ENCODE data around the gene PLCH1. TPM values are rescaled to one million over a fixed set of nuclear protein-coding genes. Genes with fewer than 3 reads are reported as not detected.

Gene PLCH1
- total and polyA plus RNA-seq, 2 donors (not counting 1 experiment from before 2014, with no cell fraction given), result under 0.01 to 0.03 TPM

- TF ChIP-seq EZH2 (IDR thresholded peaks at IDR 0.05; ENCODE audit: low read length, missing control alignments) (no peak), CTCF (conservative IDR thresholded peaks at IDR 0.05 in 1 of 2, IDR thresholded peaks at IDR 0.05 in 1 of 2; ENCODE audit: low read depth in 1 of 2, low read length in 2 of 2) (no peak)
- no peak overlapping the region for H3K4me2 ChIP-seq (ENCODE audit: extremely low read depth, insufficient read depth, low read length)
Observed at GRCh38 chr3:155428563-155428962, 316.3 kb downstream of the PLCH1 start.

GRCh38 chr3:155426524-155427230, 318.2 kb downstream of the PLCH1 start:
- no peaks in the 10 kb centered on the region for H3K9me3 ChIP-seq (ENCODE audit: control insufficient read depth, insufficient read depth, low read depth, low read length)

More at GRCh38 chr3:155428563-155428962, 316.3 kb downstream of the PLCH1 start:
- Histone ChIP-seq H4K20me1 (ENCODE audit: control insufficient read depth, extremely low read depth, insufficient read depth, low read length) (no peaks in the 10 kb centered on the region), H2AFZ (ENCODE audit: low read length) (no peak overlapping the region), H3K36me3 (ENCODE audit: control insufficient read depth, insufficient read depth, low read length) (no peaks in the 10 kb centered on the region), H3K4me3 (replicated peaks in 1 of 4; ENCODE audit: control extremely low read depth in 1 of 4, insufficient read depth in 1 of 4, low read depth in 3 of 4, low read length in 4 of 4) (no peak overlapping the region), H3K27me3 (ENCODE audit: control insufficient read depth, insufficient read depth, low read length) (no peaks in the 10 kb centered on the region), H3K4me1 (ENCODE audit: control insufficient read depth, extremely low read depth, insufficient read depth, low read length) (no peaks in the 10 kb centered on the region), H3K9me3 (ENCODE audit: control insufficient read depth, insufficient read depth, low read depth, low read length) (no peaks in the 10 kb centered on the region), H3K27ac (ENCODE audit: insufficient read depth, low read length) (no peak overlapping the region), H3K79me2 (ENCODE audit: control insufficient read depth, insufficient read depth, low read length) (no peaks in the 10 kb centered on the region), H3K9ac (ENCODE audit: insufficient read depth, low read length) (no peak overlapping the region)
- DNase-seq (ENCODE audit: low read depth in 2 of 2), result peak; percentile 24 to 96

GRCh38 chr3:155425396-155425795, 319.5 kb downstream of the PLCH1 start:
- Histone ChIP-seq H2AFZ (ENCODE audit: low read length) (no peak overlapping the region), H3K4me2 (ENCODE audit: extremely low read depth, insufficient read depth, low read length) (no peak overlapping the region), H3K27me3 (ENCODE audit: control insufficient read depth, insufficient read depth, low read length) (no peaks in the 10 kb centered on the region), H3K27ac (ENCODE audit: insufficient read depth, low read length) (no peak overlapping the region), H4K20me1 (ENCODE audit: control insufficient read depth, extremely low read depth, insufficient read depth, low read length) (no peaks in the 10 kb centered on the region), H3K9ac (ENCODE audit: insufficient read depth, low read length) (no peak overlapping the region), H3K4me1 (ENCODE audit: control insufficient read depth, extremely low read depth, insufficient read depth, low read length) (no peaks in the 10 kb centered on the region), H3K4me3 (replicated peaks in 1 of 4; ENCODE audit: control extremely low read depth in 1 of 4, insufficient read depth in 1 of 4, low read depth in 3 of 4, low read length in 4 of 4) (no peak overlapping the region), H3K79me2 (ENCODE audit: control insufficient read depth, insufficient read depth, low read length) (no peaks in the 10 kb centered on the region), H3K36me3 (ENCODE audit: control insufficient read depth, insufficient read depth, low read length) (no peaks in the 10 kb centered on the region), H3K9me3 (ENCODE audit: control insufficient read depth, insufficient read depth, low read depth, low read length) (no peaks in the 10 kb centered on the region)
- TF ChIP-seq CTCF (conservative IDR thresholded peaks at IDR 0.05 in 1 of 2, IDR thresholded peaks at IDR 0.05 in 1 of 2; ENCODE audit: low read depth in 1 of 2, low read length in 2 of 2), result no peak
- TF ChIP-seq EZH2 (IDR thresholded peaks at IDR 0.05; ENCODE audit: low read length, missing control alignments), result no peak
- no peak for DNase-seq (ENCODE audit: low read depth in 2 of 2)

More at GRCh38 chr3:155426524-155427230, 318.2 kb downstream of the PLCH1 start:
- H3K4me1 ChIP-seq (ENCODE audit: control insufficient read depth, extremely low read depth, insufficient read depth, low read length), result no peaks in the 10 kb centered on the region
- H3K9ac ChIP-seq (ENCODE audit: insufficient read depth, low read length), result no peak overlapping the region
- no peak overlapping the region for H3K4me3 ChIP-seq (replicated peaks in 1 of 4; ENCODE audit: control extremely low read depth in 1 of 4, insufficient read depth in 1 of 4, low read depth in 3 of 4, low read length in 4 of 4)
- no peak overlapping the region for H3K4me2 ChIP-seq (ENCODE audit: extremely low read depth, insufficient read depth, low read length)
- no peak for TF ChIP-seq CTCF (conservative IDR thresholded peaks at IDR 0.05 in 1 of 2, IDR thresholded peaks at IDR 0.05 in 1 of 2; ENCODE audit: low read depth in 1 of 2, low read length in 2 of 2)
- no peak for TF ChIP-seq EZH2 (IDR thresholded peaks at IDR 0.05; ENCODE audit: low read length, missing control alignments)
- no peaks in the 10 kb centered on the region for H3K27me3 ChIP-seq (ENCODE audit: control insufficient read depth, insufficient read depth, low read length)
- H2AFZ ChIP-seq (ENCODE audit: low read length), result no peak overlapping the region
- peak in 1 of 2 donors; percentile 59 for DNase-seq (ENCODE audit: low read depth in 2 of 2)
- no peaks in the 10 kb centered on the region for H3K79me2 ChIP-seq (ENCODE audit: control insufficient read depth, insufficient read depth, low read length)
- H4K20me1 ChIP-seq (ENCODE audit: control insufficient read depth, extremely low read depth, insufficient read depth, low read length), result no peaks in the 10 kb centered on the region
- H3K36me3 ChIP-seq (ENCODE audit: control insufficient read depth, insufficient read depth, low read length), result no peaks in the 10 kb centered on the region
- H3K27ac ChIP-seq (ENCODE audit: insufficient read depth, low read length), result no peak overlapping the region
